Pancreas (tissue), 10 donors: Measurements from ENCODE around the gene SMOC2. TPM values are rescaled to one million over a fixed set of nuclear protein-coding genes. Genes with fewer than 3 reads are reported as not detected.

Source experiments
- ATAC-seq, 4 donors: fragments of 200-7000 bp; cut with Tn5 transposase; one replicate each; pipeline versions ENCODE4 v1.8.0 to v1.9.1; 2020; ENCODE audit warnings: mild to moderate bottlenecking in 4 of 4, moderate library complexity in 4 of 4
- DNase-seq, 6 donors: peaks; one replicate each; pipeline ENCODE4 v3.0.0-alpha.2; 2020
- FAIRE-seq: peaks from 2 replicates; lab custom pipeline; 2012; peaks lifted over from hg19 to GRCh38; lab: Jason Lieb, UNC
- H3K27ac ChIP-seq, 4 donors: fragments of 200-600 bp; sonication (generic); 1 replicate in 3 of 4; 2 replicates in 1 of 4; pipeline versions ENCODE4 v1.5.0 to v1.8.0; 2020
- H3K27me3 ChIP-seq, 4 donors: fragments of 200-600 bp; one replicate each; pipeline ENCODE4 v1.8.0; 2021
- H3K36me3 ChIP-seq, 3 donors: fragments of 200-600 bp; sonication (generic) in 1 of 3; one replicate each; pipeline versions ENCODE4 v1.5.0 to v1.8.0; 2020 to 2021
- H3K4me1 ChIP-seq, 3 donors: fragments of 200-600 bp; one replicate each; pipeline ENCODE4 v1.8.0; 2021
- H3K4me3 ChIP-seq, 4 donors: fragments of 200-600 bp; sonication (generic) in 2 of 4; one replicate each; pipeline versions ENCODE4 v1.5.0 to v1.8.0; 2020 to 2021
- H3K9me3 ChIP-seq, 4 donors: fragments of 200-600 bp; one replicate each; pipeline ENCODE4 v1.8.0; 2021
- CTCF ChIP-seq, 4 donors: fragments of 200-600 bp; sonication (generic) in 3 of 4; IDR thresholded peaks; one replicate each; pipeline versions ENCODE4 v1.5.0 to v1.8.0; 2021; ENCODE audit warnings: antibody characterized with exemption in 4 of 4
- WGBS, 2 donors: extraction: QIAGEN DNeasy Blood & Tissue Kit; methylation state at CpG; one replicate each; pipeline ENCODE4 v1.1.7; 2013; 5-methylcytosine and 5-hydroxymethylcytosine counted together
- intact Hi-C, 3 donors: fragments of 100-400 bp; cut with DNase I; formaldehyde crosslinking; loops; one replicate each; pipeline versions ENCODE4 v1.11.1 to v1.14.2; 2022
- polyA plus RNA-seq, 2 donors: library from polyadenylated mRNA; stranded (reverse); fragments of 200-250 nt; gene quantifications; one replicate each; pipeline ENCODE4 v1.2.3, GENCODE V29; 2013
- total RNA-seq, 6 donors: library from RNA; stranded (reverse); fragmentation: NEBNext Ultra II Directional in 4 of 6; extraction: Animal tissue kit (Norgen Biotek cat#: 25700) in 4 of 6; gene quantifications; one replicate each; pipeline versions ENCODE4 v1.2.1 to v1.2.4, GENCODE V29; 2021 to 2023
- donor health status: healthy with polysubstance abuse.
- donor health status: DM: no; HTN: no; CAD: no; lungs with moderate emphysema.
- donor health status: DM: no; HTN: no; CAD: no.
- donor health status: control.
- donor health status: control.
- donor health status: Bipolar disorder and iron deficiency.
- donor health status: DM: yes; HTN: yes; CAD: no.
- donor health status: DM: no; HTN: no; CAD: no.
- donor health status: DM: no; HTN: no; CAD: no.
- donor health status: DM: yes; HTN: yes; CAD: no.

The SMOC2 gene
- total and polyA plus RNA-seq, 8 donors, result 2.5 to 18.4 (median 6.5) TPM

GRCh38 chr6:168433898-168434297 is 7.1 kb upstream of the SMOC2 start:
- 71 to 84% methylated on average over 8 of the region's 8 CpGs for WGBS, 2 donors
- ATAC-seq (no peak), DNase-seq (no peak), FAIRE-seq (no peak)
- no peak for TF ChIP-seq CTCF (IDR thresholded peaks at IDR 0.05)
- Histone ChIP-seq H3K4me3 (no peak overlapping the region), H3K27me3 (peaks cover 0 to 8% (median 2%) of the 10 kb centered on the region in 4 donors), H3K36me3 (no peaks in the 10 kb centered on the region), H3K4me1 (no peaks in the 10 kb centered on the region), H3K27ac (no peak overlapping the region), H3K9me3 (no peaks in the 10 kb centered on the region)
- intact Hi-C loops, result no loop called here

GRCh38 chr6:168434505-168434904 is 6.5 kb upstream of the SMOC2 start:
- no peak for DNase-seq
- Histone ChIP-seq H3K27me3 (peaks cover 0 to 5% (median 0%) of the 10 kb centered on the region in 4 donors), H3K27ac (no peak overlapping the region), H3K36me3 (no peaks in the 10 kb centered on the region), H3K4me3 (no peak overlapping the region), H3K9me3 (no peaks in the 10 kb centered on the region), H3K4me1 (no peaks in the 10 kb centered on the region)
- no peak for ATAC-seq
- intact Hi-C loops, result no loop called here
- WGBS, 2 donors, result 68 to 74% methylated on average over 6 of the region's 6 CpGs
- FAIRE-seq, result no peak
- TF ChIP-seq CTCF (IDR thresholded peaks at IDR 0.05), result no peak

- intact Hi-C loops, result no loop called here
- H3K27ac ChIP-seq, result no peak overlapping the region
- peaks cover 0 to 5% (median 0%) of the 10 kb centered on the region in 4 donors for H3K27me3 ChIP-seq
- no peaks in the 10 kb centered on the region for H3K36me3 ChIP-seq
- no peaks in the 10 kb centered on the region for H3K9me3 ChIP-seq
- FAIRE-seq (no peak), ATAC-seq (no peak), DNase-seq (no peak)
- peaks cover 0 to 8% (median 4%) of the 10 kb centered on the region in 3 donors for H3K4me1 ChIP-seq
- TF ChIP-seq CTCF (IDR thresholded peaks at IDR 0.05), result no peak
- WGBS, 2 donors, result 81 to 90% methylated on average over 9 of the region's 9 CpGs
- no peak overlapping the region for H3K4me3 ChIP-seq
Observed at GRCh38 chr6:168437751-168438150, 3.2 kb upstream of the SMOC2 start.

- no peak for ATAC-seq
- 79 to 85% methylated on average over 4 of the region's 4 CpGs for WGBS, 2 donors
Observed at GRCh38 chr6:168438783-168439520, 2.0 kb upstream of the SMOC2 start.

More at GRCh38 chr6:168438783-168439520, 2.0 kb upstream of the SMOC2 start:
- TF ChIP-seq CTCF (IDR thresholded peaks at IDR 0.05), result no peak
- Histone ChIP-seq H3K36me3 (no peaks in the 10 kb centered on the region), H3K4me3 (no peak overlapping the region), H3K27me3 (no peaks in the 10 kb centered on the region), H3K4me1 (peaks cover 0 to 8% (median 4%) of the 10 kb centered on the region in 3 donors), H3K27ac (no peak overlapping the region), H3K9me3 (no peaks in the 10 kb centered on the region)
- FAIRE-seq, result no peak
- intact Hi-C loops, result no loop called here
- DNase-seq, result no peak
